HG03066 (cell line): ENCODE data around the gene KCTD4.

Experiments
- ATAC-seq: cut with Tn5 transposase; IDR thresholded peaks from one replicate; pipeline ENCODE4 v1.9.1; 2021; ENCODE audit warnings: low read depth; ENCODE audit not compliant: unreplicated experiment

Gene KCTD4

GRCh38 chr13:45179428-45179827 is 21.4 kb downstream of the KCTD4 start:
- ATAC-seq: no peak

GRCh38 chr13:45178349-45179162 is 22.3 kb downstream of the KCTD4 start:
- no peak for ATAC-seq

- no peak for ATAC-seq
These were observed 26.4 kb downstream of the KCTD4 start for GRCh38 chr13:45174478-45174877.

- ATAC-seq: no peak
These were observed 32.3 kb downstream of the KCTD4 start for GRCh38 chr13:45168555-45168930.

GRCh38 chr13:45167611-45168554 is 33.0 kb downstream of the KCTD4 start:
- ATAC-seq: no peak

GRCh38 chr13:45166858-45167257 is 34.0 kb downstream of the KCTD4 start:
- ATAC-seq: no peak

- ATAC-seq: no peak
These were observed 38.0 kb downstream of the KCTD4 start for GRCh38 chr13:45162821-45163220.

GRCh38 chr13:45162194-45162593 is 38.7 kb downstream of the KCTD4 start:
- ATAC-seq: no peak

- ATAC-seq: no peak
These were observed 44.1 kb downstream of the KCTD4 start for GRCh38 chr13:45156565-45157361.

- no peak for ATAC-seq
These were observed 50.9 kb downstream of the KCTD4 start for GRCh38 chr13:45149964-45150363.

- ATAC-seq: no peak
These were observed 57.5 kb downstream of the KCTD4 start for GRCh38 chr13:45143346-45143751.
